ENCODE measurements around the gene INMT.
A peak's percentile ranks its signal among the peaks of the same experiment; 100 is the strongest.

The INMT gene

DNA sequence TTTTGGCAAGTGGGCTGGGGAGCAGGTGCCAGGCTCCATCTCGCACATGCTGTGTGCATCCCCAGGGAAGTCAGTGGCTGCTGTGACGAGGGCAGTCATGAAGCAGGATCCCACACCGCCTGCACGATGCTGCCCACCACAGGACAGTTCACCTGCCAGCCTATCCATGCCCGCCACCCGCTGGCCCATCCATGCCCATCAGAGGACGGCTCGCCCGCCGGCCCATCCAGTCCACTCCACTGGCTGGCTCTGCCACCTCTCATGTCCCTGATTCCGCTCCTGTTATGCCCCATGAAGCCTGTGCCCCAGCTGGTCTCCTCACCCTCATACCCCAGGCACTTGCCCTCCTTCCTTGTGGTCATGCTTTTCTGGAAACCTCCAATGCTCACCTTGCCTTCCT, 18.2 kb upstream of the INMT start:
- peaks cover 5 to 6% of the 10 kb centered on the region in 2 donors for H3K4me1 Mint-ChIP-seq
- H3K36me3 Mint-ChIP-seq: no peaks in the 10 kb centered on the region
- DNase-seq: no peak
- peaks cover 13 to 32% of the 10 kb centered on the region in 2 donors for H3K27me3 Mint-ChIP-seq
- no peak for ATAC-seq (replicated peaks)
- no peak overlapping the region for H3K4me3 Mint-ChIP-seq
- no peak overlapping the region for H3K27ac Mint-ChIP-seq
- H3K9me3 Mint-ChIP-seq: no peaks in the 10 kb centered on the region

DNA sequence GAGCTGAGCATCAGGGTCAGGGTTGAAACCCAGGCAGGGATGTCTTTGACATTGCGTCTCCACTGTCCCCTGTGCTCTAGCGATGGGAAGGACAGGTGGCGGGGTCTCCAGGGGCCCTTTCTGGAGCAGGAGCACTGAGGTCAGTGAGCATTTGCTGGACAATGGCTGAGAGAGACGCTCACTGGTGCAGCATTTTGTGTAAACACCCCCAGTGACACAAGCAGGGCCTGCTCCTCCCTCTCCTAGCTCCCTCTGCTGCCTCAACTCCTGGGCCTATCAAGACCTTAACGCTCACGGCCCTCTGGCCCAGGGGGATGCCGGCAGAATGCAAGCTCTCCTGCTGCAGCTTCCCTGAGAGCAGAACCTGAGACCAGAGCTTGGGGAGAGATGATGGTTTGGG, 17.4 kb upstream of the INMT start:
- Mint-ChIP-seq H3K36me3 (no peaks in the 10 kb centered on the region), H3K4me1 (peaks cover 6 to 7% of the 10 kb centered on the region in 2 donors), H3K4me3 (no peak overlapping the region), H3K27ac (no peak overlapping the region), H3K9me3 (no peaks in the 10 kb centered on the region), H3K27me3 (peaks cover 13 to 32% of the 10 kb centered on the region in 2 donors)
- ATAC-seq (replicated peaks) (no peak), DNase-seq (no peak)

DNA sequence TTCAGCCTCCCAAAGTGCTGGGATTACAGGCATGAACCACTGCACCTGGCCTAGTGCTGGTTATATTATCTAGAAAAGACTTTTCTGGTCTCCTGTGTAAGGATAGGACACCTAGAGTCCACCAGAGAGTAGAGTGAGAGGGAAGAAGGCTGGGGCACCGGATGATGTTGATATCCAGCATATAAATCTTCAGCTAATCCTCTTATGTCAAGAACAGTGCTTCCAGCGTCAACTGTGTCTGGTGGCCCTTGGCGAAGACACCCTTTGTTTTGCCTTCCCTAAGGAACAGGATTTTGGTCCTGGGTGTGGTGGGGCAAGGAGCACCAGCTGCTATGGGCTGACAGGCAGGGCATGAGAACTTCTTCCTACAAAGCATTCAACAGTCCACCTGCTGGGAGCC, 16.3 kb upstream of the INMT start:
- Mint-ChIP-seq H3K36me3 (no peaks in the 10 kb centered on the region), H3K9me3 (no peaks in the 10 kb centered on the region), H3K27ac (no peak overlapping the region), H3K4me3 (no peak overlapping the region), H3K27me3 (peaks cover 13 to 32% of the 10 kb centered on the region in 2 donors), H3K4me1 (peaks cover 6 to 7% of the 10 kb centered on the region in 2 donors)
- ATAC-seq (replicated peaks): no peak
- DNase-seq: no peak

DNA sequence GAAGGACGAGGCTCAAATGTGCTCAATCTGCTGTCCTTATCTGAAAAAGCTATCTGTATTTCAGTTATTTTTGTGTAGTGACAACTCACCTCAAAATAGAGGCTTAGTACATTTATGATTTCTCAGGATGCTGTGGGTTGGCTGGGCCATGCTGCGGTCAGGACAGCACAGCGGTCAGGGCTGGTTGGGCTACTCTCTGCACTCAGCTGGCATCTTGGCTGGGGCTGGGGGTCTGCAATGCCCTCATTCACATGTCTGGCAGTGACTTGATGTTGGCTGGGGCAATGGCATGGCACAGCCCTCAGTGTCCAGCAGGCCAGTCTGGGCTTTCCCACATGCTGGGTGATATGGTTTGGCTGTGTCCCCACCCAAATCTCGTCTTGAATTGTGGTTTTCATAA, 15.6 kb upstream of the INMT start:
- H3K27me3 Mint-ChIP-seq: peaks cover 13 to 30% of the 10 kb centered on the region in 2 donors
- ATAC-seq (replicated peaks): no peak
- no peak overlapping the region for H3K4me3 Mint-ChIP-seq
- H3K9me3 Mint-ChIP-seq: no peaks in the 10 kb centered on the region
- peaks cover 6 to 7% of the 10 kb centered on the region in 2 donors for H3K4me1 Mint-ChIP-seq
- DNase-seq: no peak
- no peaks in the 10 kb centered on the region for H3K36me3 Mint-ChIP-seq
- no peak overlapping the region for H3K27ac Mint-ChIP-seq

DNA sequence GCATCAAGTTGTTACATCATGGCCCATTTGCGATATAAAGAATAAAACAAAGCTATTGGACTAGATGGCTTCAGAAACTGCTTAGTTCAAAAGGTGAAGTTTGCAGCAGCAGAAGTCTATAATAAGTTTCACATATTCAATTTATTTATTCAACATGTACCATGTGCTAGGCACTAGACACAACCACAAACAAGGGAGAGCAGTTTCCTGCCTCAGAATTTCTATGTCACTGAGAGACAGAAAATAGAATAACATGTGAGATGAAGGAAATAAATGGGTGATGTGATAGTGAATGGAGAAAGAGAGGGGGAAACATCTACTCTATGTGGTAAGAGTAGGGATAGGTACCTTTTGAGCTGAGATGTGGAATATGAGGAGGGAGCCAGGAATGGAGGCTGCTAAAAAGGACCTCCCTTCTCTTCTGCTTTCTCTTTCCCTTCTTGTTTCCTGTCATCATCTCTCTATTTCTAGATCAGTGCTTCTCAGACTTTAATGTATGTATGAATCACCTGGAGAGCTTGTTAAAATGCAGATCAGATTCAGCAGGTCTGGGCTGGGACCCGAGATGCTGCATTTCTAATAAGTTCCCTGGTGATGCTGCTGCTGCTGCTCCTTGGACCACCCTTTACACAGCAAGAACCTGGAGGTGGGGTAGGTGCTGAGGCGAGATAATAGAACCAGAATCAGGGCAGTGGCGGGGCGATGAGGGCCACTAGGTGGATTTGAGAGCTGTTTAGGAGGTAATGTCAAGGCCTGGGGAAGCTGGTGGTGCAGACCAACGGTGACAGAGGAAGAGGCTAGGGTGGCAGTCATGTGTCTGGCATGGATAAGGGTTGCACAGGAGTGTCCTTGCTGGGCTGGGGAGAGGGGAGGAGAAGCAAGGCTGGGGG, 13.7 kb upstream of the INMT start:
- DNase-seq: no peak
- H3K27ac Mint-ChIP-seq: no peak overlapping the region
- ATAC-seq (replicated peaks): no peak
- no peaks in the 10 kb centered on the region for H3K9me3 Mint-ChIP-seq
- no peak overlapping the region for H3K4me3 Mint-ChIP-seq
- H3K4me1 Mint-ChIP-seq: peaks cover 6 to 7% of the 10 kb centered on the region in 2 donors
- H3K36me3 Mint-ChIP-seq: no peaks in the 10 kb centered on the region
- H3K27me3 Mint-ChIP-seq: peaks cover 13 to 16% of the 10 kb centered on the region in 2 donors

DNA sequence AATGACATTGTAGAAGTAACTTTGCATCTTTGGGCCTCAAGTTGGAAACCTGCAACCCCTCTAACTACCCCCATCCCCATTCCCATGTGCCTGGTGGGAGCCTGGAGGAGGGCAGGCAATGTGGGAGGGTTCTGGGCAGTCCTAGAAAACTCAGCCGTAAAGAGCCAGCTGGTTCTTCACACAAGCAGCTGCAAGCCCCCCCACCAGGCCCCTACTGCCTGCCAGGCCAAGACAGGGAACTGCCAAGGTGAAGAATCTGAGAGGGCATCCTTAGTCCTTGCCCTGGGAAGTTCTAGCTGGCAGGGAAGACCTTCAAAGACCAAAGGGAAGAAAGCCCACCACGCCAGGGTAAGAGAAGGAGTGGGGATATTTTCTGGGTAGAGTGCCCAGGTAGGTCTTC, 12.2 kb upstream of the INMT start:
- Mint-ChIP-seq H3K4me3 (no peak overlapping the region), H3K4me1 (peaks cover 6 to 7% of the 10 kb centered on the region in 2 donors), H3K27ac (no peak overlapping the region), H3K9me3 (no peaks in the 10 kb centered on the region), H3K36me3 (no peaks in the 10 kb centered on the region), H3K27me3 (peaks cover 0 to 17% of the 10 kb centered on the region in 2 donors)
- ATAC-seq (replicated peaks) (no peak), DNase-seq (no peak)

DNA sequence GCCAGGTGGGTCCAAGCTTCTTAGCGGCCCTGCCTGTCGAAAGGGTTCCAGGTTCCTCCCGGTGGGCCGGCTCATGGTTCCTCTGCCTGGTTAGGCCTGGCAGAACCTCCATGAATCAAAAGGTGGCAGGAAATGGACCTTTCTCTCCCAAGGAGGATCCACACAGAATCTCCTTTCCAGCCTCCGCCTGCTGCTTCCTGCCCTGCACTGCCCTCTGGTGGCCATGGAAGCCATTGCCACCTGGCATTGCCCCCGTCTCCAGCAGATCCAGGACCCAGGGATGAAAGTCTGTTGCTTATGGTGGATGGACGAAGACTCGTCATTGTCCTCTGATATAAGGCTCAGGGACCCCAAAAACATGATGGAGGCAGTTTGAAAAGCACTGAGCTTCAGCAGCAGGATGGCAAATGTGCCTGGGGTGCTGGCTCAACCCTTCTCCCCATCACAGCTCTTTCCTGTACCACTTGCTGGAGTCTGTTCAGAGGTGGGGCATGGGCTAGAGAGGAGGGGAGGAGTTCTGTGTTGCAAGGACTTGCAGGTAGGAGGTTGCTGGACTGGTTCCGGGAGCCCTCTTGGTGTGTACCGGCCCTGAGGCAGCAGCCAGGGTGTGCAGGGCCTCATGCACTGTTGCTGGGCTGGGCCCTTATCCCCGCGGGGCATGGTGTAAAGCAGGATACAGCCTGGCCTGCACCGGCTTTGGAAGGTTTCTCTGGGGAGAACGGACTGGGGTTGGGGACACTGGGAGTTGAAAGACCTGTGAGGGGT, 11.3 kb upstream of the INMT start:
- ATAC-seq (replicated peaks) (peak; percentile 68 to 75), DNase-seq (peak; percentile 27)
- no peaks in the 10 kb centered on the region for H3K36me3 Mint-ChIP-seq
- H3K4me3 Mint-ChIP-seq: no peak overlapping the region
- H3K9me3 Mint-ChIP-seq: no peaks in the 10 kb centered on the region
- H3K27ac Mint-ChIP-seq: no peak overlapping the region
- H3K4me1 Mint-ChIP-seq: peaks cover 6 to 7% of the 10 kb centered on the region in 2 donors
- H3K27me3 Mint-ChIP-seq: peaks cover 0 to 20% of the 10 kb centered on the region in 2 donors

DNA sequence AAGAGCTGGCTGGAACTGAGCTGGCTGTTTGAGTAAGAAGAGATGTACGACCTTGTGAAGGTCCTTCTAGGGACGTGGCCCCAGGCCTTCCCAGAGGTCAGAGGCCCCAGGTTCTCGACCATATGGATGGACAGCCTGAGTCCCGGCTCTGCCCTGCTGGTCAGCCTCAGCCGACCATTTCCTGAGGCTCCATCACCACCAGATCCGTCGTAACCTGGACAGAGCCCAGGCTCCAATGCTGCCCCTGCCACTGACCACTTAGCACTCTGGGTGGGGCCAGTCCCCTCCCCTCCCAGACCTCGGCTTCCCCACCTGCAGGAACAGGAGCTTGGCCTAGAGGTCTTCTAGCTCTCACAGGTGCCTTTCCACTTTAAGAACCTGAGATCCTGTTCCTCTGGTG, 10.6 kb upstream of the INMT start:
- Mint-ChIP-seq H3K4me1 (peaks cover 6 to 7% of the 10 kb centered on the region in 2 donors), H3K9me3 (no peaks in the 10 kb centered on the region), H3K4me3 (no peak overlapping the region), H3K36me3 (no peaks in the 10 kb centered on the region), H3K27ac (no peak overlapping the region), H3K27me3 (peaks cover 0 to 21% of the 10 kb centered on the region in 2 donors)
- ATAC-seq (replicated peaks) (no peak), DNase-seq (no peak)

DNA sequence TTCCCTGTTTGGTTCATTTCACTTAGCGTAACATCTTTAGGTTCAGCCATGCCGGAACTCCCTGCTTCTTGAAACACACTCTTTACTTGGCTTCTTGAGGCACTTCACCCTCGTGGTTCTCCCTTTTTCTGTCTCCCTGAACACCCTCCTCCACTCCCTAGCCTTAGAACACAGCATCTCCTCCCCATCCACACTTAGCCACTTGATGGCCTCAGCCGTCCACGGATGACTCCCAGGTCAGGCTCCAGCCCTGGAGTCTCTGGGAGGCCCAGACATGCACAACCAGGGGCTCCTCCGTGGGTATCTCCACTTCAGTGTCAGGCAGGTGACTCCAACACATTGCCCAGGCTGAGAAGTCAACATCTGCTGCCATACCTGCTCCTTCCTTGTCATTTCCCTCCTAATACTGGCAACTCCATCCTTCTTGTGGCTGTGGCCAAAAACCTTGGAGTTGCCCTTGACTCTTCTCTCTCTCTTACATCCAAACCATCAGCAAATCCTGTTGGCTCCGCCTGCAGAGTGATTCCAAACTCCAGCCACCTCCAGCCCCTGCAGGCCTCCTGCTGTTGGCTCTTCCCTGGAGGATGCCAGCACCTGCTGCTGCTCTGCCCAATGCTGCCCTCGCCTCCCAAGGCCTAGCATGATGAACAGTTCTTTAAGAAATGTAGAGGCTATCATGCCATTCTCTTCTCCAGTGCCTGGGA, 8.4 kb upstream of the INMT start:
- Mint-ChIP-seq H3K36me3 (no peaks in the 10 kb centered on the region), H3K4me3 (no peak overlapping the region), H3K27me3 (peaks cover 0 to 21% of the 10 kb centered on the region in 2 donors), H3K4me1 (peaks cover 2 to 3% of the 10 kb centered on the region in 2 donors), H3K9me3 (no peaks in the 10 kb centered on the region), H3K27ac (no peak overlapping the region)
- DNase-seq (no peak), ATAC-seq (replicated peaks) (no peak)

DNA sequence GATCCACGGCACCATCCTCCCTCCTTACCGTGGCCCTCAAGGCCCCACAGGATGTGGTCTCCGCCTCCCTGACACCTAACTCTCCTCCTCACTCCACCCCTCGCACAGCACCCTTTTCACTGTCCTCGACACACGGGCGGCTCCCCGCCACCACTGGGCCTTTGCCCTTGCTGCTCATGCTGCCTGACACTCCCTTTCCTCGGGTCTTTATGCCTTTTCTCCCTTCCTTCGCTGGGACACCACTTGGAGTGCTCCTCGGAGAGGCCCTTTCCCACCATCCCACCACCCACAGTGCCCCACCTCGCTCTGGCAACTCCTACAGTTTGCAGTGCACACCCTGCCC, 7.9 kb upstream of the INMT start:
- no peak for ATAC-seq (replicated peaks)
- H3K36me3 Mint-ChIP-seq: no peaks in the 10 kb centered on the region
- H3K27me3 Mint-ChIP-seq: peaks cover 0 to 21% of the 10 kb centered on the region in 2 donors
- no peak overlapping the region for H3K27ac Mint-ChIP-seq
- no peaks in the 10 kb centered on the region for H3K9me3 Mint-ChIP-seq
- DNase-seq: no peak
- H3K4me1 Mint-ChIP-seq: no peaks in the 10 kb centered on the region
- H3K4me3 Mint-ChIP-seq: no peak overlapping the region

DNA sequence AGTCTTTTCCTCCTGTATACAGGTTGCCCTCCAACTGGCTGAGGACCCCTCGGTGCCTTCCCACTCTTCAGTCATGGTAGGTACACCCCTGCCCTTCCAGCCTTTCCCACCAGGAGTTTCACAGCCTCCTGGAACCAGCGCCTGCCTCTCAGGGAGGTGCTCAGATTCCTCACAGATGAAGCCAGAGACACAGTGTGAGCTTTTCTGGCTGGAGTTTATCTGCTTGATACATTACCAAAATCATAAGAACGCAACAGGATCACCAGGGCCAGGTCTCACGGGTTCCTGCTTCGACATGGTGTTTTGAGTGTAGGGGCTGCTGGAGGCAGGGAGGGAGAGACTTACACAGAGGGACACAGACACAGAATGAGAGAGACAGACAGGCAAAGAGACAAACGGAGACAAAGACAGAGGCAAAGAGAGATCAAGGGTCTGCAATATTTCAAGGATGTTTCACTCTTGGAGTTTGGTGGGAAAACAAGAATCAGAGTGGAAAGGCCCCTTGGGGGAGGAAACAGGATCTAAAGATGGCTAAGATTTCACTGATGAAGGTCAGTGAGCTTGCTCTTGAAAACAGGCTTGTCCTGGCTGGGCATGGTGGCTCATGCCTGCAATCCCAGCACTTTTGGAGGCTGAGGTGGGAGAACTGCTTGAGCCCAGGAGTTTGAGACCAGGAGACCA, 6.5 kb upstream of the INMT start:
- Mint-ChIP-seq H3K9me3 (peaks cover 4 to 5% of the 10 kb centered on the region in 2 donors), H3K4me3 (no peak overlapping the region), H3K27me3 (peaks cover 0 to 21% of the 10 kb centered on the region in 2 donors), H3K4me1 (no peaks in the 10 kb centered on the region), H3K27ac (no peak overlapping the region), H3K36me3 (no peaks in the 10 kb centered on the region)
- DNase-seq (no peak), ATAC-seq (replicated peaks) (no peak)

DNA sequence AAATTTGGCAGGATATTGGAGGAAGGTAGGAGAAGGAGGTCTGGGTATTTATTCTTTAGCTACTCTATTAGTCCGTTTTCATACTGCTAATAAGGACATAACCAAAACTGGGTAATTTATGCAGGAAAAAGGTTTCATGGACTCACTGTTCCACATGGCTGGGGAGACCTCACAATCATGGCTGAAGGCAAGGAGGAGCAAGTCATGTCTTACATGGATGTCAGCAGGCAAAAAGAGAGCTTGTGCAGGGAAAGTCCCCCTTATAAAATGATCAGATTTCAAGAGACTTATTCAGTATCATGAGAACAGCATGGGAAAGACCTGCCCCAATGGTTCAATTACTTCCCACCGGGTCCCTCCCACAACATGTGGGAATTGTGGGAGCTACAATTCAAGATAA, 1.9 kb upstream of the INMT start:
- no peaks in the 10 kb centered on the region for H3K36me3 Mint-ChIP-seq
- H3K27me3 Mint-ChIP-seq: peaks cover 0 to 9% of the 10 kb centered on the region in 2 donors
- no peak for DNase-seq
- H3K27ac Mint-ChIP-seq: no peak overlapping the region
- no peaks in the 10 kb centered on the region for H3K4me1 Mint-ChIP-seq
- ATAC-seq (replicated peaks): no peak
- H3K4me3 Mint-ChIP-seq: no peak overlapping the region
- H3K9me3 Mint-ChIP-seq: peaks cover 8 to 11% of the 10 kb centered on the region in 2 donors

DNA sequence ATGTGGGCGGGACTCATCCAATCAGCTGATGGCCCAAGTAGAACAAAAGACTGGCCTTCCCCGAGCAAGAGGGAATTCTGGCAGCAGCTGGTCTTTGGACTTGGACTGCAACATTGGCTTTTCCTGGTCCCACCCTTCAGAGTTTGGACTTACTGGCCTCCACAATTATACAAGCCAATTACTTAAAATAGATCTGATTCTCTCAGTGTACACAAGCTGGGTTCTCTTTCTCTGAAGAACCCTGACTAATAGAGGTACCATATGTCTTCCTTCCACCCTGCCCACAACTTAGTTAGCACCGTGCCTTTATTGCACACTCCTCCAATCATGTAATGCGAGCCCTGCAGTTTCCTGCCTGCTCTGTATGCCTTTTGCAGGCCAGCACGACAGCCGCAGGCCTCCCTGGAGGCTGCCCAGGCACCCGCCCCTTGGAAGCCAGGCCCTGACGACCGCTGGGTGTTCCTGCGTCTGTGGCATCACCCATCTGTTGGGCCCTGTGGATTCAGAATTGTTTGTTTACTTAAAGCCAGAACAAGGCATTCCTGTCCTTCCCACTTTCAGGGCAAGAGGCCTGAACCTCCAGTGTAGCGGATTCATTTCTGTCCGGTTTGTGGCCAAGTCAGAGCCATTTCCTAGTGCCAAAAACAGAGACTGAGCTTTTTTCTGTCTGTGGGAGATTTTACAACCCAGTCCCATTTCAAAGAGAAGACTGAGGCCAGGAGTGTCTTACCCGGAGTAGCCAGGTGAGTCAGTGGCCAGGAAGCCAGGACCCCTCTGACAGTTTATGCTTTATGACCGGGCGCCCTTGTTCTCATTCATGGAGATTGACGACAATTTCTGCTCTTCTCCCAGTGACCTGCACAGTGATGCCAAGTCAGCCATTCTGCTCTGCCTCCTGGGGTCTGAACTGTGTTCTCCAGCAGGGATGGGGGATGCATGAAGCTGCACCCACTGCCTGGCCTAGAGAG, 968 bp upstream of the INMT start:
- ATAC-seq (replicated peaks): no peak
- Mint-ChIP-seq H3K9me3 (peaks cover 8 to 11% of the 10 kb centered on the region in 2 donors), H3K27me3 (peaks cover 0 to 5% of the 10 kb centered on the region in 2 donors), H3K4me1 (no peaks in the 10 kb centered on the region), H3K36me3 (no peaks in the 10 kb centered on the region), H3K4me3 (no peak overlapping the region), H3K27ac (no peak overlapping the region)
- no peak for DNase-seq
